ENCODE measurements around the gene CLDN2.

GRCh38 chrX:106891762-106892460, 28.3 kb upstream of the CLDN2 start:
- TF ChIP-seq POLR2A (IDR thresholded peaks at IDR 0.05): no peak
- TF ChIP-seq, protein P1, sequence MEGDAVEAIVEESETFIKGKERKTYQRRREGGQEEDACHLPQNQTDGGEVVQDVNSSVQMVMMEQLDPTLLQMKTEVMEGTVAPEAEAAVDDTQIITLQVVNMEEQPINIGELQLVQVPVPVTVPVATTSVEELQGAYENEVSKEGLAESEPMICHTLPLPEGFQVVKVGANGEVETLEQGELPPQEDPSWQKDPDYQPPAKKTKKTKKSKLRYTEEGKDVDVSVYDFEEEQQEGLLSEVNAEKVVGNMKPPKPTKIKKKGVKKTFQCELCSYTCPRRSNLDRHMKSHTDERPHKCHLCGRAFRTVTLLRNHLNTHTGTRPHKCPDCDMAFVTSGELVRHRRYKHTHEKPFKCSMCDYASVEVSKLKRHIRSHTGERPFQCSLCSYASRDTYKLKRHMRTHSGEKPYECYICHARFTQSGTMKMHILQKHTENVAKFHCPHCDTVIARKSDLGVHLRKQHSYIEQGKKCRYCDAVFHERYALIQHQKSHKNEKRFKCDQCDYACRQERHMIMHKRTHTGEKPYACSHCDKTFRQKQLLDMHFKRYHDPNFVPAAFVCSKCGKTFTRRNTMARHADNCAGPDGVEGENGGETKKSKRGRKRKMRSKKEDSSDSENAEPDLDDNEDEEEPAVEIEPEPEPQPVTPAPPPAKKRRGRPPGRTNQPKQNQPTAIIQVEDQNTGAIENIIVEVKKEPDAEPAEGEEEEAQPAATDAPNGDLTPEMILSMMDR (IDR thresholded peaks at IDR 0.05): no peak
